Stimulated activated CD4-positive, alpha-beta T cell treated with anti-CD3 and anti-CD28 coated beads, Interleukin-4, amount 100 ng/mL, for 4 hours (primary cell): Measurements from ENCODE around the gene PRR5L.
A peak's percentile ranks its signal among the peaks of the same experiment; 100 is the strongest.

Experiments
- DNase-seq, 2 experiments: peaks; one replicate each; pipeline ENCODE4 v3.0.0-alpha.2; 2020

PRR5L gene

GRCh38 chr11:36328966-36329673 lies 33.0 kb downstream of the PRR5L start:
- no peak for DNase-seq

GRCh38 chr11:36330411-36330810 lies 34.3 kb downstream of the PRR5L start:
- DNase-seq, result no peak

GRCh38 chr11:36333468-36333867 lies 37.4 kb downstream of the PRR5L start:
- DNase-seq, result no peak

DNA sequence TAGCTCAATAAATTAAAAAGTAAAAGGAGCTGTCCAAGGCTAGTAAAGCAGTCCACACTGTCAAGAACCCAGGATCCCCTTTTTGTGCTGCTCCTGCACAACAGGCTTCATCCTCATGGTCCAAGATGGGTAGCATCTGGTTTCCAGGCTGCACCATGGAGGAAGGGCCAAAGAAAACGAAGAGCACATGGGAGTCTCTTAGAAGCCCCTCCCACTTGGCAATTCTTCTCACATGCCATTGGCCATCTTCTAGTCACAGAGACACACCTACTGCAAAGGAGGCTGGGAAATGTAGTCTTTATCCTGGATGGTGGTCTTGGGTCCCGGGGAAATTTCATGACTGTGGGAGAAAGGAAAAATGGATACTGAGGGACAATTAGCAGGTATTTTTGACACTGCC lies 37.8 kb downstream of the PRR5L start:
- DNase-seq, result no peak

DNA sequence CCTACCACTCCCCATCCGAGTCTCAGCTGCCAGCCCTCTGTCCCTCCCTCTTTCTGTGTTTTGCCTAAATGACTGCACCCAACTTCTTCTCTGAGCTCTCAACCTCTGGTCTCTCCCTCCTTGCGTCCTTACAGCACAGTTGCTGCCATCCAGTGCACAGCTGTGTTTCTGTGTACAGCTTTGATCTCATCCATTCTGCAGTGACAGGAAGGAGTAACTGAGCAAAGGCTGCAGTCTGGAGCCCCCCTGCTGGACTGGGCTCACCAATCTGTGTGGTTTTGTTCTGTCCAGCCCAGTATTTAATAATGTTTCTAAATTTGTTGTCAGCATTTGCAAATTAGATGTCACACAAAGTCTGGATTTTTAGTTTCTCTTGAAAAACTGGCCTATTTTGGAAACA lies 43.8 kb downstream of the PRR5L start:
- no peak for DNase-seq

- DNase-seq, result no peak
Measured at GRCh38 chr11:36340897-36341296, 44.8 kb downstream of the PRR5L start.

DNA sequence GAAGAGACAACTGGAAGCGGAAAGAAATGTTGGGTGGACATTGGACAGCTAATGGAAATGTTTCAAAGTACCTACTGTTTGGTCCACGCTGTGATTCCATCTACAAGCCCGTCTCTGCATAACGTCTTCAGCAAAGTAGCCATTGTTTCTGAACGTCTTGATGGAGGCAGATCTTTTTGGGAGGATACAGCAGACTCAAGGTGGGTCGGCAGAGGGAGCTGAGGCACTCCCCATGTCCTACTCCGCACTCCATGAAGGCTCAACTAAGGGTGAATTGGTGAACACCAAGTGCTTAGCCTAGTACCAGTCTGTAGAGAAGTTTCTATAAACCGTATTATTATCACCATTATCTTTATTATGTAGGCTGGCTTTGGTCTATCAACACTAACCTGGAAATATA lies 45.8 kb downstream of the PRR5L start:
- no peak for DNase-seq

DNA sequence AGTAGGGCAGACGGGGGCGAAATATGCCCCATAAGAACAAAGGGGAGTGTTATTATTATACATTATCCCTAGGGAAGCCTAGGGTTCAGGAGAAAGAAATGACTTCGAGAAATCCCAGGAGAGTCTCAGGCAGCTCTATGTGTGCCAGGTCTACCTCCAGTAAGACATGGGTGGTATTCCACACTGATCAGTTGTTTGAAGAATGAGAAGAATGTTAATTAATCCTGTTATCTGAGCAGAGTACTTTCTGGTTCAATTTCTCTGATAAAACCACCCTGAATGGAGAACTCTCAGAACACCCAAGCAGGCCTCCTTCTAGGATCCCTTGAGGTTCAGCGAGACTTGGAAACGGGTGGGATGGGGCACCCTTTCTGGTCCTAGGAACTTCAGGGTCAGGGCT lies 46.2 kb downstream of the PRR5L start:
- DNase-seq, result no peak

GRCh38 chr11:36343436-36343835 lies 47.3 kb downstream of the PRR5L start:
- DNase-seq, result no peak

DNA sequence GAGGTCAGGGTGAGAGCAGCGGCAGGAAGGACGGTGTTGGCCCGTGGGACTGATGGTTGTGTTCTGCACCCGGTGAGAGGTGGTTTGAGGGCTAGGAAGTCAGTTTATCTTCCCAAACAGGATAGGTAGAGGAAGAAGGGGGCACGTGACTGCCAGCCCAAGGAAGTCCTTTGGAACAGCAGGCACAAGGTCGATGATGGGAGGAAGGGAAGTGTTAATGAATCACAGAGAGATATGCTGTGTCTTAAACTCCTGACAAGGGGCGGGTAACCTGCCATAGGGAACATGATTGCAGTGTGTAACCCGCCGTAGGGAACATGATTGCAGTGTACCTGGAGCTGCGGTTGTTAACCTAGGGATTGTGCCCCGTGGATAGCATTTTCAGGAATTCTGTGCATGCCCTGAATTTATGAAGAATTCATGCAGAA lies 49.0 kb downstream of the PRR5L start:
- no peak for DNase-seq

- DNase-seq, result no peak
Measured at GRCh38 chr11:36345535-36346141, 49.5 kb downstream of the PRR5L start.

- DNase-seq, result no peak
Measured at GRCh38 chr11:36346562-36347383, 50.7 kb downstream of the PRR5L start.

- no peak for DNase-seq
Measured at GRCh38 chr11:36347384-36347906, 51.4 kb downstream of the PRR5L start.

- DNase-seq, result no peak
Measured at GRCh38 chr11:36349351-36350136, 53.5 kb downstream of the PRR5L start.

GRCh38 chr11:36350137-36350513 lies 54.0 kb downstream of the PRR5L start:
- DNase-seq, result peak in 1 of 2 experiments; percentile 22

- peak in 1 of 2 experiments; percentile 51 for DNase-seq
Measured at GRCh38 chr11:36352922-36353321, 56.8 kb downstream of the PRR5L start.

- no peak for DNase-seq
Measured at GRCh38 chr11:36354221-36355003, 58.3 kb downstream of the PRR5L start.

DNA sequence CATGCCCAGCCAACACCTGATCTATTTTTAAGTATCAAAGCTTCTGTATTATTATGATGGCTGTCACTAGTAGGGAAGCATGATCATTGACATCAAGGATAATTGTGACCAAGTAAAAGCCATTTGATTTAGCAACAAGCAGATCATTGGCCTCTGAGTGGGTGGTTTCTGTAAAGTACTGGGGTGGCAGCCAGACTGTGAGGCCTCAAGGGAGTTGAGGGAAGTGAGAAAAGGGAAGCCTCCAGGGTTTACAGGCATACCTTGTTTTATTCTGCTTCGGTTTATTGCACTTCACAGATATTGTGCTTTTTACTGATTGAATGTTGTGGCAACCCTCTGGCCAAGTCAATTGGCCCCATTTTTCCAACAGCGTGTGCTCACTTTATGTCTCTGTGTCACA lies 60.1 kb downstream of the PRR5L start:
- DNase-seq, result no peak

GRCh38 chr11:36357831-36358230 lies 61.7 kb downstream of the PRR5L start:
- DNase-seq, result no peak

GRCh38 chr11:36358436-36358835 lies 62.3 kb downstream of the PRR5L start:
- no peak for DNase-seq

DNA sequence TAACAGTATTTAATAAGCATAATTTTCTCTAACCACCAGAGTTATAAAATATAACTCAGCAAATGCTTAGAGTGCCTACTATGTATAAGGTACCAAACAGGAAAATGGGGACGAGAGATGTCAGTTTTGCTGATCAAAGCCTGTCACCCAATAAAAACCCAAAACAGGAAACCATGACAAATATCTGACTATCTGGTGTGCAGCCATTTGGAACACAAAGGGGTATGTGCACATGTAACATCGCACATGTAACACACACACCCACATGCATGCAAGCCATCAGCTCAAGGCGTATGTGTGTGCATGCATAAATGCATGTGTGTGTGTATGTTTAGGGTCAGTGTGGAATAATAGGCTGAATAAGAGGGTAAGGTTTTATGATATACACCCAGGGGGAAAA lies 64.2 kb downstream of the PRR5L start:
- DNase-seq, result no peak

DNA sequence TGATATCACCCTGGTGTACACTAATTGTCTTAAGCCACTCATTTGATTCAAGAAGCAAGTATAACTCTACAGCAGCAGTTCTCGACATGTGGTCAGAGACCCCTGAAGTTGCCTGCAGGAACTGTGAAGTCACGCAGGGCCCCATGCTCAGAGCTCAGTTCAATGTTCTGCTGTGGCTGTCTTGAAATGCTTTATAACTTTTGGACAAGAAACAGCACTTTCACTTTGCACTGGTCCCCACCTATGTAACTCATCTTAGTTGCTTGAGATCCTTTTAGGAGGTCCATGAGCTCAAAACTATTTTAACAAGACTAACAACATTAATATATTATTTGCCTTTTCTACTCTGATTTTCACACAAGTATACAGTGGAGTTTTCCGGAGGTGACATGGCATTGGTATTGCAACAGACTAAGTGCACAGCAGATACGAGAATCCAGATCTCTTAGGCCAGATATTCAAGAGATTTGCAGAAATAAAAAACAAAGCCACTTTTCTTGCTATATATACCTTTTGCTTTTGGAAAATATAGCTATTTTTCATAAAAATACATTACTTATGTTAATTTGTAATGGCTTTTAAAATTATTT lies 64.8 kb downstream of the PRR5L start:
- no peak for DNase-seq
